ENCODE data around the gene HS3ST5. TPM values are rescaled to one million over a fixed set of nuclear protein-coding genes. Genes with fewer than 3 reads are reported as not detected.

Gene HS3ST5
- total RNA-seq, 1 experiment from 2014 or later, result 14.4 TPM

DNA sequence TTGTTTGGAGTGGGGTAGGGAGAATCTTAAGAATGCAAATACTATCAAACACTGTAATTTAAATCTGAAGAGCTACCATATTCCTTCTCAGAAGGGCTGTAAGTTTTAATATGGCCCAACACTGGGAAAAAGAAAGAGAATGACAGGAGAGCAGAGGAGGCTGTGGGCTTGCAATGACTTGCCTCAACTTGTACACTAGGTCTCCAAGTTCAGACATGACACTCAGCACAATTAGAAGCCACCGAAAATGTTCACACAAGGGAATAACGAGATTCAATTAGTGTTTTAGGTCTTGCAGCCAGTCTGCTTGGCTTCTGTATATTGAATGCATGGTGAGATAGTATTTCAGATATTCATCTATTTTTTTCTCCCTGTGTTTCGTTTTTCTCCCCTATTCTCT lies 89.4 kb downstream of the HS3ST5 start:
- H3K23ac ChIP-seq (ENCODE audit: insufficient read length, low read depth, low read length), result no peak overlapping the region
- Mint-ChIP-seq H3K4me1 (peaks cover 20 to 21% of the 10 kb centered on the region in 2 experiments), H3K4me3 (no peak overlapping the region), H3K27me3 (ENCODE audit: low read depth) (no peaks in the 10 kb centered on the region; the same call in 1 of the 2 replicates), H3K9me3 (peaks cover 28 to 29% of the 10 kb centered on the region in 2 experiments), H3K36me3 (ENCODE audit: insufficient read depth in 1 of 3, low read depth in 3 of 3) (peaks cover 32 to 74% (median 57%) of the 10 kb centered on the region in 3 experiments), H3K27ac (peak overlapping the region in 1 of 3 experiments; percentile 27; a peak in 1 of 7 replicates)
- no peak overlapping the region for H3K27ac ChIP-seq (ENCODE audit: insufficient read length, low read depth, low read length)
- no peak overlapping the region for H2BK20ac ChIP-seq (ENCODE audit: low read depth, low read length, poor library complexity, severe bottlenecking)
- no peaks in the 10 kb centered on the region for H4K20me1 ChIP-seq (ENCODE audit: control insufficient read depth, insufficient read depth, insufficient read length)
- H2AFZ ChIP-seq (ENCODE audit: low read length), result no peak overlapping the region
- H3K23me2 ChIP-seq (ENCODE audit: insufficient read length, low read depth, low read length, poor library complexity, severe bottlenecking), result no peaks in the 10 kb centered on the region
- no peak for DNase-seq
- whole genome bisulfite sequencing (ENCODE audit: extremely low coverage, insufficient read length, low lambda C conversion rate), result no CpG with 5 or more reads among the region's 3 CpGs
- no peak overlapping the region for H3K14ac ChIP-seq (ENCODE audit: insufficient read depth, low read length)
- H3K18ac ChIP-seq (ENCODE audit: insufficient read length, low read depth, low read length), result no peak overlapping the region
- H3K4ac ChIP-seq (ENCODE audit: low read depth, low read length), result no peak overlapping the region
- no peaks in the 10 kb centered on the region for H3K79me1 ChIP-seq (ENCODE audit: insufficient read depth, low read depth, low read length, poor library complexity, severe bottlenecking)
- no peak overlapping the region for H2AK5ac ChIP-seq (ENCODE audit: insufficient read length, low read length)
- H3K56ac ChIP-seq (ENCODE audit: insufficient read length, low read depth, low read length), result no peak overlapping the region
- H3K9ac ChIP-seq (ENCODE audit: extremely low read depth, insufficient read length, low read length), result no peak overlapping the region
- H4K5ac ChIP-seq (ENCODE audit: insufficient read length, low read depth, low read length), result no peak overlapping the region
- no peak overlapping the region for H4K91ac ChIP-seq (ENCODE audit: insufficient read length, low read depth, low read length)
- H2BK120ac ChIP-seq (ENCODE audit: low read depth, low read length, poor library complexity, severe bottlenecking), result no peak overlapping the region
- no peak overlapping the region for H3T11ph ChIP-seq (ENCODE audit: low read length)
- no peak overlapping the region for H2BK12ac ChIP-seq (ENCODE audit: insufficient read length, low read depth, low read length)
- H3K79me2 ChIP-seq (ENCODE audit: insufficient read depth, low read length), result no peaks in the 10 kb centered on the region
- no peaks in the 10 kb centered on the region for H3K27me3 ChIP-seq (ENCODE audit: insufficient read depth, low read length)
- TF ChIP-seq, protein P1, sequence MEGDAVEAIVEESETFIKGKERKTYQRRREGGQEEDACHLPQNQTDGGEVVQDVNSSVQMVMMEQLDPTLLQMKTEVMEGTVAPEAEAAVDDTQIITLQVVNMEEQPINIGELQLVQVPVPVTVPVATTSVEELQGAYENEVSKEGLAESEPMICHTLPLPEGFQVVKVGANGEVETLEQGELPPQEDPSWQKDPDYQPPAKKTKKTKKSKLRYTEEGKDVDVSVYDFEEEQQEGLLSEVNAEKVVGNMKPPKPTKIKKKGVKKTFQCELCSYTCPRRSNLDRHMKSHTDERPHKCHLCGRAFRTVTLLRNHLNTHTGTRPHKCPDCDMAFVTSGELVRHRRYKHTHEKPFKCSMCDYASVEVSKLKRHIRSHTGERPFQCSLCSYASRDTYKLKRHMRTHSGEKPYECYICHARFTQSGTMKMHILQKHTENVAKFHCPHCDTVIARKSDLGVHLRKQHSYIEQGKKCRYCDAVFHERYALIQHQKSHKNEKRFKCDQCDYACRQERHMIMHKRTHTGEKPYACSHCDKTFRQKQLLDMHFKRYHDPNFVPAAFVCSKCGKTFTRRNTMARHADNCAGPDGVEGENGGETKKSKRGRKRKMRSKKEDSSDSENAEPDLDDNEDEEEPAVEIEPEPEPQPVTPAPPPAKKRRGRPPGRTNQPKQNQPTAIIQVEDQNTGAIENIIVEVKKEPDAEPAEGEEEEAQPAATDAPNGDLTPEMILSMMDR (conservative IDR thresholded peaks at IDR 0.05), result no peak
- H2BK5ac ChIP-seq (ENCODE audit: insufficient read length, low read length), result no peak overlapping the region
- peaks cover 2% of the 10 kb centered on the region; the same call in 1 of the 2 replicates for H3K4me1 ChIP-seq (ENCODE audit: insufficient read depth, low read length)
- no peak overlapping the region for H3K4me2 ChIP-seq (ENCODE audit: insufficient read depth, insufficient read length, low read length)
- no peak overlapping the region for H2BK15ac ChIP-seq (ENCODE audit: low read depth, low read length)
- H4K8ac ChIP-seq (replicated peaks; ENCODE audit: insufficient read length, low read depth, low read length), result no peak overlapping the region
- H3K9me3 ChIP-seq (ENCODE audit: control insufficient read depth, low read depth, low read length), result peaks cover 8% of the 10 kb centered on the region
